HG03520 (cell line): ENCODE data around the gene BBS9.

Experiments used
- ATAC-seq: cut with Tn5 transposase; IDR thresholded peaks from one replicate; pipeline ENCODE4 v1.9.1; 2021; ENCODE audit warnings: mild to moderate bottlenecking, moderate library complexity; ENCODE audit not compliant: unreplicated experiment

The BBS9 gene

DNA sequence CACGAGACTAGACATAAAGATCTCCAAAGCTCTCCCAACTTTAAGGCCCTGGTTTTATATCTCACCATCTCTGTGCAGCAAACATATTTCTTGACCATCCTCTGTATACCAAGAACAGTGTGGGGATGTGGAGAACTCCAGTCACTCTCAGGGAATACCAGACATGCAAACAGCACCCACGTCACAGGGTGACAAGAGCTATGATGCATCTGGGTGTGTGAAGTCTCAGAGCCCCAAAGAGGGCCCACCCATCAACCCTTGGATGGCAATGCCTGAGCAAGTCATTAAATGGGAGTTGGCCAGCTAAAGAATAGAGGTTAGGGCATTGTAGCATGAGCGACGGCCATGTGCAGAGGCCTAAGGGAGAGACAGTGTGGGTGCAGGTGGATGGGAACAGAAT lies 402.5 kb downstream of the BBS9 start:
- no peak for ATAC-seq

DNA sequence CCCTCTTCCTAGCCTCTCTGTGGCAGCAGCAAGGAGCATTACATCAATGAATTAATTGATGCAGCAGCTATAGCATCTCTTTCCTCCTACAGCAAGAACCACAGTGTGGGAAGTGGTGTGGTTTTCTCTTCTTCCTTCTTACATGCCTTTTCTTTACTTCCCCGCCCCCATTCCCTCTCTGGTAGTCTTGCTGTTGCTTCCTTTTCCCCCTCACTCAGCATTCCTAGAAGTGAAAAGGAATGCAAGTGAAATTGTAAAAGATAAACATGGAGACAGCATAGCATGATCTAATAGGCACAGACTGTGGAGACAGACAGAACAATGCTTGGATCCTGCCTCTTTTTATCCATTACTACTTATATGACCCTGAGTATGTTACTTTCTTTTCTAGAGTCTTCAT lies 405.5 kb downstream of the BBS9 start:
- ATAC-seq: no peak

DNA sequence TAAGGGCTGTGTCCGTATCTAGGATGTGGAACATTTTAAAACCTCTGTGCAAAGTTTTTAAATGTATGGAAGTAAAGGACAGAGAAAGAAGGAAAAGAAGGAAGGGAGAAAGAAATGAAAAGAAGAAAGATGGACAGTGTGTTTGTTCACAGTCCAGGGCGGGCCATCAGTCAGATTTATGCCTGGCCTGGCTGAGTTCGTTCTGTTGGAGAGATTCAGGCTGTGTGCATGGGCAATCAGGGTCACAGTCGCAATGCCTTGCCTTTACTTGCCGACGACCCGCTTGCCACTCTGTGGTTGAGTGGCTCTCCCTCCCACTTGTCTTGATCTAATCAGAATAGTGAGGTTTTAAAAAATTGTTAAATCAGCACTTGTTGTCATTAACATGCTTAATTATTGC lies 406.6 kb downstream of the BBS9 start:
- no peak for ATAC-seq

DNA sequence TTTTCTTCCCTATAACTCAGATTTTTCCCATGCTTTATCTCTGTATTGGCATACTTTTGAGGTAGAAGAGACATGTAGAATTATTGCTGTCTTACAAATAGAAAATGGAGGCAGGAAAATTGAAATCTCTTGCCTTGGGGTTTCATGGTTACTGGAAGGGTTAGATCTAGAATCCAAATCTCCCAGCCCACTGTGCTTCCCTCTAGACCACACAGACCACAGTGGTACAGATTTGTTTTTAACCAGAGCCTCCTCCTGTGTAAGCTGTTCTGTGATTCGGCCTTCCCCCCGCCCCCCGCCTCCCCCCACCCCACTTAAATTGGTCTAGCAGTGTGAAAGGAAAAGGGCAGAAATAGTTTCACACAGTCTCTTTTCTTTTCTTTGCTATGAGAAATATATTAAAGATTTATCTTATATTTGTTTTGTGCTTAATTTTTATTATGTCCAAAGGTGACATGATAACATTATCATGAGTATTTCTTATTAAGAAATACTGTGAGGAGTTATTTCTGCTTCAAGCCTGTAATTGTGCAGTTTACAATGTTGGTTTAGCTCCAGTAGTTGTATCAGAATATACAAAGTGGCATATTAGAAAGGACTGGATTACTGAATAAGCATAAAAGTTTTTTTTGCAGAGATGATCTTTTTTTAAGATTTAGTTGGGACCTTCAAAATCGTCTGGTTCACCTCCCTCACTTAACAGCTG lies 407.2 kb downstream of the BBS9 start:
- no peak for ATAC-seq

DNA sequence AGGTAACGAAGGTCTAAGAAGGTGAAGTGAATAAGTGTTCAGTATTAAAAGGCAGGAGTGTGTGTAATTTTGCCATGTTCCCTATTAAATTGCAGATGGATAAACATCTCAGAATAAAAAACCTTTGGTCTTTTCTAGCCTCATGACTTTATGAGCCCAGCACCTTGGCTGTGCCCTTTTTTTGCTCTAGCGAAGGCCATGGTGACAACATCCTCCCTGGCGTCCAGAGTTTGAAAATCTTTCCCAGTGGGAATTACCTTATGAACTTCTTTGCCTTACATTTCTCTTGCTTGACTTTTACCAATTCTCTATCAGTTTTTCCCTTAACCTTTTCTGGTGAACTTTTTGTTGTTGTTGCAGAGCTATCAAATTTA lies 407.7 kb downstream of the BBS9 start:
- no peak for ATAC-seq

DNA sequence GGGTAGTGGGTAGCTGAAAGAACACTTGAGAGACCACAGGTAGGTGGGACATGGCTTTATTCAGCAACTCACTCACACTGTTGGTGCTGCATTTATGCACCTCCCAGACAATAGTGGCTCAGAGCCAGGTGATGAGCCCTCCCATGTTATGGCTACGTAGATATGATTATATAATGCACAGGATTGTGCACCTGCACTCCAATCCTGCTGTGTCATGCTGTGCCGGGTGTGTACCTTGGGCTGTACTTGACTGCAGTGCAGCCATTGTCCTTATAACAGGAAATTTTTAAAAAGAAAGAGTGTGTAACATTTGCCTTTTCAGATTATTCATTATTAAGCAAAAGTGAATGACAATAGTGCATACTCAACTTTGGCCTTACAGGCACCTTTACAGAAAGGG lies 409.8 kb downstream of the BBS9 start:
- ATAC-seq: no peak

DNA sequence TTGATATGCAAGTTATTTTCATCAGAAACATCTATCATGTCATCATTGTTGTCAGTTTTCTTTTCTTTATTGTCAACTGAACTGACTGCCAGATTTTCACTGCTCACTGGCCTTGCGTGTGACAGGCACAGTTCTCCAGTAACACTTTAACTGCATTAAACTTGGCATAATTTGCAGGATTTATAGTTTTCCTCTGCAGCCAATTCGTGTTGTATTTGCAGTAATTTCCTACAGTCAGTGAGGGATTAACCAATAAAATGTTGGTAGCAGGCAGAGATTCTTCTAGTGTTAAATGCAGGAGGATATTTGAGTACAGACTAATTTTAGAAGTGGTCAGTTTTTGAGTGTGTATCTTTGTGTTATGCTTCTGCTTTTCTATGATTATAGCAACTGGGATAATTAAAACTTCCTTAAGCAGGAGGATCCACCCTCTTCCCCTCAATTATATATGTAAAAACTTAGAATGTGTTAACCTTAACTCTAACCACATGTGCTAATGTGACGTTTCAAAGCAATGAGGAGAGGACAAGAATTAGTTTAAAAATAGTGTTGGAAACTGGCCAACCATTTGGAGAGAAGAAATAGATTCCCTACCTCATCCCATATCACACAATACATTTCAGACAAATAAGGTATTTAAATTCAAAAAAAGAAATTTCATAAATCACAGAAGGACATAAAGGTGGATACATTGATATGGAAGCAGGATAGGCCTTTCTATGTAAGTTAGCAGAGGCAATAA lies 410.5 kb downstream of the BBS9 start:
- no peak for ATAC-seq

DNA sequence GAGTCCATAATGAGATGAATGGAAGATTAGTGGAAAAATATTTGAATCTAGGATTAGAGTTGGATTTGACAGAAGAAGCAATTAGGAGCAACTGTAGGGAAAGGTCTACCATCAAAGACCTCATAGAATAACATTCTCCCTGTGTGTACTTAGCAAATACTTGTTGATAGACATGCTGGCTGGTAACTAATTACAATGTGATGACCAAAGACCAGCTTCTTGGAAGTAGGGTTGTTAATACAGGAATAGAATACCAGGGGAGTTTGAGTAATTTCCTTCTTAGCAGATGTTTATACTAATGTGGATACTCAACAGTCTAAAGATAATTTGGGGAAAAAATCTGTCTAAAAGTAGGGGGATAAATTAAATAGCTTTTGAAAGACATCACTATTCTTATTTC lies 418.5 kb downstream of the BBS9 start:
- no peak for ATAC-seq

DNA sequence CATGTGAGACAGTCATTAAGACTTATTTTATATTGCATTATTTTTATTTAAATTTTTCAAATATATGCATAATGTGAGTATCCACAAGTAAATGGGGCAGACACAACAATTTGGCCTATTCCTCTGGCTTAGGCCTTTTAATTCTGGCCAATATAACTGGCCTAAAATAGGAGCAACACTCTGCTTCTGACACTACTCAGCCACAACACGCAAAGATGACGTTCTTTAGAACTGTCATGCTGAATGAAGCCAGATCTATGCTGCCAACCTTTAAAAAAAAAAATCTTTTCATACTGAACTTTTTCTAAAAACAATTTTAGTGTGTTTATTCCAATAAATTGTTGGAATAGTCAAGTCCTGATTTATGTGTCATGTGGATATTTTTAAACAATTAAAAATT lies 421.0 kb downstream of the BBS9 start:
- ATAC-seq: no peak

DNA sequence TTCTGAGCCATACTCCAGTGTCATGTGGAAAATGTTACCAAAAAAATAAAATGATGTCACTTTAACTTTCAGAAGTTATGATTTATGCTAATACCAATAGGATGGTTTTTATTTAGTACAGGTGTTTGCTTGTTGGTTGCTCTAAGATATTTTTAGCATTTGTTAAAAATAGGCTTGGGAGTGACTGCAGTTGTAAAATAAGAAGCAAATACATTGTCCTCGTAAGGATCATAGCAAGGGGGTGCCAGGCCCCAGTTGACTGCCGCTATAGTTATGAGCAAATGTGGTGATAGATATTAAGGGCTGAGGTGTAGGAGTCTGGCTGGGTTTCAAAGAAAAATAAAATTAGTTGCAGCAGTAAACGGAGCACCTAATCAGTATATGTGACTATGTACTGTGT lies 421.6 kb downstream of the BBS9 start:
- no peak for ATAC-seq

DNA sequence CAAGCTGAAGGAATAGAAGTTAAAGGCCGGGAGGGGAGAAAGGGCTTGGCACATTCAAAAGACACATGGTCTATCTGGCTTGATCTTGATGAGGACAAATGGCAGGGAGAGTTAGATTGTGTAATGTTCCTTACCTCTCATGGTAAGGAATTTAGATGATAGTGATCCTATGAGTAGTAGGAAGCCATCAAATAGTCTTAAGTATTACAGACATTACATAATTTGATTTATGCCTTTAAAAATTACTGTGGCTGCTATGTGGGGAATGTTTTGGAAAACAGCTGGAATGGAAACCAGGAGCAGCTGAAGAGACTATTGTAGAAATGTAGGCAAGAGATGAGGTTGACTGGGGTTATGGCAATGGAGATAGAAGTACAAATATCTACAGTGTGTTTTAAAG lies 424.7 kb downstream of the BBS9 start:
- ATAC-seq: no peak

DNA sequence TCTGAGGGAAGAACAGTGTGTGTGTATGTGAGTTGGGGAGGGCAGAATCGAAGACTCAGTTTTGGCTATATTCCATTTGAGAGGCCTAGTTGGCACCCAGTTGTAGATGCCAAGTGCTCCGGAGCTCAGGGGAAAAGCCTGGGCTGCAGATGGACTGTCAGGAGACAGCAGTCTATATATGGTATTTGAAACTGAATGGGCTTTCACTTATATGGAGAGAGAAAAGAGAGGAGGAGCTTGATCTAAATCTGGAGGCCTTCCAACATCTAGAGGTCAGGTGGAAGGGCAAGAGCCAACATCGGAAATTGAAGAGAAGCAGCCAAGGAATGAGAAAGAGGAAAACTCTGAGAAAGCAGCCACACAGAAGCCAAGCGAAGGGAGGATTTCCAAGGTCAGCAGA lies 425.2 kb downstream of the BBS9 start:
- no peak for ATAC-seq

DNA sequence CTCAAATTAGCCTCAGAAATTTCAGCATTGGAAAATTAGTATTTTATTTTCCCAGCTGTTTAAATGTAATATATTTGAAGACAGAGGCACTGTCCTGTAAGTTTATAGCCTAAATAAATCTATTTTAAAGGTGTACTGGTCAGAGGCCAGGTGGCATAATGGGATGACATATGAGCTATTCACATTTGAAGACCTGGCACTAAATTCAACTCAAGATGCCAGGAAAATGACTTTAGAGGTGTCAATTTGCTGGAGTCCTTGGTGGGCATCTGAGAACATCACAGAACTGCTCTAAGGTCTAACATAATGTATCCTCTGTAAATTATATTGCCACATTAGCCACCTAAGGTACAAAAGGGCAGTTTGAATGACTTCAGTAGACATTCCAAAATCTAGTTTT lies 427.1 kb downstream of the BBS9 start:
- ATAC-seq: no peak

DNA sequence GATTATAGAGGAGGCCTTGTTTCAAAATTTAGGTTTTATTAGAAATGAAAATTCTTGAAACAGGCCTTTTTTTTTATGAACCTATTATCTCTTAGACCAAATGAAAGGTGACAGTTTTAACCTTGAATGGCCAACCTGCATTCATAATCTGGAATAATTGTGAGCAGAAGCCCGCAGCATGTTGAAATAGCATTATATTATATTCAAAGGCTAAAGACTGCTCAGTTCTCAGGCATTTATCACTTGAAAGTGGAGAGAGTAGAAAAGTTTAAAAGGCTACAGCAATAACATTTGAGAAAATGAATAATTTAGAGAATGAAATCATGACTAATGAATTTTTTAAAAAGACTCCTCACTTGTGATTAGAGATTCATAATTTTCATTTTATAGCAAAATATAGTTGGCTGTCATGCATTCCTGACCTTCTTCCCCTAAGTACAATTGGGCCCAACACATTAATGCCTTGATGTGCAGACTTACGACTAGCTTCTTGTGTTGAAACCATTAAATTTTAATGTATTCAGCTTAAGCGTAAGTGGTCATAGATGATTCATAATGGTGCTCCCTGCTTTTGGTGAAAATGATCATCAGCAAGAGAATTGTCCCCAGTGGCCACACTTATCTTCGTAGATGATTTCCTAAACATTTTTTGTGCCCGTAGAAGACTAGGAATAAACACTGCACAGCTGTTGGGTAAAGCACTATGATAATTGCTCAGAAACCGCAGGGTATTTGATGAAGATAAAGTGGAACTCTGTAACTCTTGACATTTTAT lies 429.4 kb downstream of the BBS9 start:
- ATAC-seq: no peak

DNA sequence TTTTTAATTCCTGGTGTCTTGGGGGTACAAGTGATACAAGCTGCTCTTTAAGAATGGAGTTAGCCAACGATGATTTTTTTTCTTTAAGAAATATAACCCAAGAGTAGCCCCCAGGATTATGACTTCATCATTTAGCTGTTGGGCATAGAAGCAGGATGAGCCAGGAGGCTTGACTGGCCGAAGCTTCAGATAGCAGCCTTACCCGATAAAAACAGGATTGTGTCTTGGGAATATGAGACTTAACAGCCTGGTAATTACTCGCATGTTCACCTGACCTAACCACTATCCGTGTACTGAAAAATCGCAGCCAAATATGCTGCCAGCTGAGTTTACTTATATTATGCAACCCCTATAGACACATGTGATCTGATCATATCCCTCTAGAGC lies 430.0 kb downstream of the BBS9 start:
- ATAC-seq: no peak

DNA sequence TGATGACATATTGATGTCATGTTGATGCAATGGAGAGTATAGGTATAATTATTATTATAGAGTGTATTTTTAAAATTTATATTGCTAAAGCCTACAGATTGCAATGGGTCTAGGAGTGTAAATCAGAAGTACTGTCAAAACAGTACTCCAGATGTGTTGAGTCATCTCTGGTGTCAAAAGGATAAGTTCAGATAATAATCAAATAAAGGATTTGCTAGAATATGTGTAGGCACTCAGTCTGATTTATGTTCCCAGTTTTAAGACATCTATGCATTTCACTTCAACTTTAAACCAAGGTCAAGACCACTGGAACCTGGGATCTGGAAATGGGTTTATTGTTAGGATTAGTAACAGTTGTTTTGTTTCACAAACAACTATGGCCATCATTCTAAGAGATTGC lies 433.6 kb downstream of the BBS9 start:
- ATAC-seq: no peak

DNA sequence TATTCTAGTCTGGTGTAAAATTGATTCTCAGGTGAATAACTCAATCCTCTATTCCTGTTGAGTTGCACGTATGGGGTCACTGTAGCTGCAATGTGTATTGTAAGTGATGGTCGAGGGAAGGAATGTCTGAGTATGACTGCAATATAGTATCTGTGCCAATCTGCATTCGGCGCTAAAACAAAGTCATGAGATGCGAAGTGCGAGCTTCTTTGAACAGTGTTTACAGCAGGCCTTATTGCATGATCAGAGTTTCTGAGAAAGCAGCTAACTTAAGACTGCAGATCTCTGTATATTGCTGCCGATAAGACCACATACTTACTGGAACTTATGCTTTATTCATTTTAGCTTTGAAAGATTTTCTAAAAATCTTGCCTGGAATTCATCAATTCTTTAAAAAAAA lies 434.3 kb downstream of the BBS9 start:
- ATAC-seq: no peak

DNA sequence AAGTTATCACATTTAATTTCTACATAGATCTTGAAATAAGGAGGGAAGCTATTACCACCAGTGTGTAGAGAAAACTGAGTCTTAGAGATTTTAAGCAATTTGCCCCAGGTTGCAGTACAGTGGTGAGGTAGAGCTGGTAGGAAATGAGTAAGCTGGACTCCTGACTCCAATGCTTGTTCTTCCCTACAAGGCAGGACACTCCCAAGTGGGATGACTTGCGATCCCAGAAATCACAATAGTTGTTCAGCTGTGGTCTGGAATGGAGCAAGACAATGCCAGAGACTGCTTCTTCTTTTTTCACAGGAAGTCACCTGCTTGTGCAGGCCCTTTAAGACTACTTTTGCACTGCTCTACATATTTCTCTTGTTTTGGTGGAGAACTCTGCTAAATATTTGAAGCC lies 448.8 kb downstream of the BBS9 start:
- ATAC-seq: no peak

DNA sequence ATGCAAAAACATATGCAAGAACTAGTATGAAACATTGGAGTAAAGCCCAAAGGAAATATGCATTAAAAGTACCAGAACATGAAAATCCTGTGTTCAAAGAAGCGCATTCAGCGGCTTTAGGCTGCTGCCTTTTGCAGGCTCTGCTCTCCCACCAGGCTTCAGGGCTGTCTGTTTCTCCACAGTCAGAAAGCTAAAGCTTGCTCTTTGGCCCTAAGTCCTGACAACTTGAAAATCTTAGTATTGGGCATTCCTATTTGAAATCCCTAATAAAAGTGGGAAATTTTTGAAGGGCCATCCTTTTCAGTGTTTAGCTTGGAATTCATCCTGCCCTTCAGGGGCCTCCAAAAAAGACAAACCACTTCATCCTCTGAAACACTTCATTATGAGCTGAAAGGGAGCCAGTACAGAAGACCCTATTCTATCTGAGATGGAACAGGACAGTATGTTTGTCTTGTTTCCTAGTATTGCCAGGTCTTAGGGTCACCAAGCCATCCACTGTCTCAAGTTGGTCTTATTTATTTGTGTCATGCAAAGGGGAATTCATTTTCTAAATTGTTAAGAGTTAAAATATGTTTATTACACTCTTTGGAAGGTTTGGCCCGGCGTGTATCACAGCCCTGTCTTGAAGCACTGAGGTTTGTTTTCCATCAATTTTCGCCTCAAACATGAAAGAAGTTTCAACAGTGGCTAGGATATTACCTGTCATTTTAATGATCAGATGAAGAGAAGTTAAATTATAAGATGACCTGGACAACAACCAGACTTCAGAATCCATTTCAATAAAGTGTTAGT lies 449.7 kb downstream of the BBS9 start:
- no peak for ATAC-seq

DNA sequence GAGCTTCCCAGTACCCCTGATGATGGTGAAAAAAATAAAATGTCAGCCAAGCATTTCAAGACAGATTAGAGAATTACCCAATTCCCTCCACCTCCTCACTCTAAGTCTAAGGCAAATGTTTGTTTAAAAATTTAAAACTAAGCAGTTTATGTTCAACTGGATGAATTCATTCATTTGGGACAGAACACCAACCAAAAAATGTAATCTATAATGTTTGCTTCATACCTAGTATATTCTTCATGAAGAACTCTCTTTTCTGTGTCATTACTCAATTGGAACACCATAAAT lies 450.3 kb downstream of the BBS9 start:
- no peak for ATAC-seq

DNA sequence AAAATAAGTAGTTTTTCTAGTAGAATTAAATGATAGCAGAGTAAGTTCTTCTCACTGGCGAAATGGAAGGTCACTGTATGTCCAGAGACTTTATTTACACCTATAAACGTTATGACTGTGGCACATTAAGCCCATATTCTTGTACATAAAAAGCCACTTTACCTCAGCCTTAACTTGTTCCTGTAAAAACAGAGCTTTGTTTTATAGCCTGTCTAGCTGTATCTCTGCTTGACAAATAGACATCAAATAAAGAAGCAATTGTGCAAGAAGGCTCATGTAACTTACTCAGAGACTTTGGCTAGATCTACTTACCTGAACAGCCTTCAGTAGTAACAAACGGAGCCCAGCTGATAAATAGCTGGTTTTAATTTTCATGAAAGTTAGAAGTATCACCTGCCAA lies 451.9 kb downstream of the BBS9 start:
- ATAC-seq: no peak

DNA sequence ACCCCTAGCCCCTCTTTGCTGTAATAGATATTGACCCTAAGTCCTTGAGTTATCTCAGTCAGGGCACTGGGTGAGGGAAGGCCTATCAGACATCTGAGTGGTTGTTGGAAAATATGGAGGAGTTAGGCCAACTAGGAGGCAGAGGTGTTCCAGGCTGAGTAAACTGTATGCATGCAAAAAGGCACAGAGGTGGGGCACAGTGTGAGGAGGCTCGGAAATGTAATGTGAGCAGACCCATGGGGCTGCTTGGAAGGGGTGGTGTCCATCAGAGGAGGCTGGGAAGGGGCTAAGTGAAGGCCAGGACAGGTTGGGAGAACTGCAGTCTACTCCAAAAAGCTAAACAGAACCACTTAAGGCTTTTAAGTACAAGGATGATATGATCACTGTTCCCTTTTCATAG lies 452.7 kb downstream of the BBS9 start:
- no peak for ATAC-seq
